ENCODE data around the gene TRIM37. TPM values are rescaled to one million over a fixed set of nuclear protein-coding genes. Genes with fewer than 3 reads are reported as not detected.

Gene TRIM37
- total and polyA plus RNA-seq, 2 donors (not counting 1 experiment from before 2014, with no cell fraction given) = 5.1 to 28.3 TPM

DNA sequence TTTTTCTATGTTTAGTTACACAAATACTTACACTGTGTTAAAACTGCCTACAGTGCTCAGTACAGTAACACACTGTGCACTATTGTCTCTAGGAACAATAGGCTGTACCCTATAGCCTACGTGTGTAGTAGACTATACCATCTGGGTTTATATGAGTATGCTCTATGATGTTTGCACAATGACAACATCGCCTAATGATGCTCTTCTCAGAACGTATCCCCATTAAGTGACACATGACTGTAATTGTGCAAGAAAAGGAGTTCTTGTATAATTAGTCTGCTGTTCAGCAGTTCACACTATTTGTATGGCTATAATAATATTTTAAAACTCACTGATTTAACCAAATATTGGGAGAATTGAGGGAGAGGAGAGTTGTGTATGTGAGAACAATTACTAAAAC is 173.7 kb downstream of the TRIM37 start:
- Mint-ChIP-seq H3K9me3 (ENCODE audit: insufficient read depth) (no peaks in the 10 kb centered on the region), H3K4me1 (no peaks in the 10 kb centered on the region), H3K4me3 (no peak overlapping the region), H3K27ac (no peak overlapping the region), H3K27me3 (peaks cover 5% of the 10 kb centered on the region)
- intact Hi-C loops (cut with micrococcal nuclease) = no loop called here
- no CpG with 5 or more reads among the region's 3 CpGs for WGBS (ENCODE audit: insufficient coverage)
- Histone ChIP-seq H3K9ac (ENCODE audit: low read length) (no peak overlapping the region), H3K27ac (ENCODE audit: low read length in 2 of 2) (no peak overlapping the region), H3K36me3 (replicated peaks in 1 of 2; ENCODE audit: control extremely low read depth in 1 of 2, control insufficient read depth in 1 of 2, extremely low read depth in 1 of 2, insufficient read depth in 2 of 2, low read length in 1 of 2) (no peaks in the 10 kb centered on the region), H3K79me2 (ENCODE audit: control insufficient read depth, insufficient read depth, low read length) (no peaks in the 10 kb centered on the region), H3K27me3 (replicated peaks in 1 of 4; ENCODE audit: control extremely low read depth in 1 of 4, control insufficient read depth in 3 of 4, insufficient read depth in 4 of 4, low read length in 3 of 4) (peaks cover 0 to 3% (median 0%) of the 10 kb centered on the region in 4 experiments), H3K4me2 (replicated peaks; ENCODE audit: low read depth, low read length, poor library complexity, severe bottlenecking) (no peak overlapping the region), H3K4me1 (ENCODE audit: control insufficient read depth in 2 of 2, insufficient read depth in 2 of 2, low read length in 2 of 2) (no peaks in the 10 kb centered on the region), H3K9me3 (ENCODE audit: control extremely low read depth in 1 of 3, control insufficient read depth in 2 of 3, insufficient read depth in 1 of 3, low read length in 2 of 3) (no peaks in the 10 kb centered on the region), H3K4me3 (ENCODE audit: control extremely low read depth in 1 of 5, extremely low read depth in 1 of 5, insufficient read depth in 1 of 5, low read depth in 2 of 5, low read length in 4 of 5) (no peak overlapping the region), H4K20me1 (ENCODE audit: control insufficient read depth, insufficient read depth, low read length, poor library complexity, severe bottlenecking) (no peaks in the 10 kb centered on the region), H2AFZ (ENCODE audit: insufficient read depth, low read depth, low read length, poor library complexity, severe bottlenecking) (no peak overlapping the region)
- no peak for TF ChIP-seq EZH2 (IDR thresholded peaks at IDR 0.05; ENCODE audit: borderline replicate concordance, insufficient read depth, low read depth, low read length, poor library complexity, severe bottlenecking)
- TF ChIP-seq, protein P1, sequence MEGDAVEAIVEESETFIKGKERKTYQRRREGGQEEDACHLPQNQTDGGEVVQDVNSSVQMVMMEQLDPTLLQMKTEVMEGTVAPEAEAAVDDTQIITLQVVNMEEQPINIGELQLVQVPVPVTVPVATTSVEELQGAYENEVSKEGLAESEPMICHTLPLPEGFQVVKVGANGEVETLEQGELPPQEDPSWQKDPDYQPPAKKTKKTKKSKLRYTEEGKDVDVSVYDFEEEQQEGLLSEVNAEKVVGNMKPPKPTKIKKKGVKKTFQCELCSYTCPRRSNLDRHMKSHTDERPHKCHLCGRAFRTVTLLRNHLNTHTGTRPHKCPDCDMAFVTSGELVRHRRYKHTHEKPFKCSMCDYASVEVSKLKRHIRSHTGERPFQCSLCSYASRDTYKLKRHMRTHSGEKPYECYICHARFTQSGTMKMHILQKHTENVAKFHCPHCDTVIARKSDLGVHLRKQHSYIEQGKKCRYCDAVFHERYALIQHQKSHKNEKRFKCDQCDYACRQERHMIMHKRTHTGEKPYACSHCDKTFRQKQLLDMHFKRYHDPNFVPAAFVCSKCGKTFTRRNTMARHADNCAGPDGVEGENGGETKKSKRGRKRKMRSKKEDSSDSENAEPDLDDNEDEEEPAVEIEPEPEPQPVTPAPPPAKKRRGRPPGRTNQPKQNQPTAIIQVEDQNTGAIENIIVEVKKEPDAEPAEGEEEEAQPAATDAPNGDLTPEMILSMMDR (IDR thresholded peaks at IDR 0.05) = no peak
- DNase-seq (no peak), ATAC-seq (ENCODE audit: low read depth) (no peak)
- POLR2A ChIA-PET = no interaction called here
- CTCF ChIA-PET = no interaction called here

Small RNAs within 50 kb of the gene (small RNA-seq; reads per million reads assigned to genes)
- 42.3 reads per million, percentile 93 among the genes with 10 or more reads in this experiment for gene MIR301A (ENCODE audit: insufficient read length, low read depth, low replicate concordance)
- gene MIR454 (ENCODE audit: insufficient read length, low read depth, low replicate concordance) = 12.9 reads per million, percentile 86 among the genes with 10 or more reads in this experiment
- gene RN7SL716P (ENCODE audit: insufficient read length, low read depth, low replicate concordance) = not detected
- gene RNU2-58P (ENCODE audit: insufficient read length, low read depth, low replicate concordance) = not detected

Other genes starting within 250 kb of the TRIM37 start
- gene SKA2, start 48.3 kb upstream of the TRIM37 start, total RNA-seq = 10.3 and 13.8 TPM in 2 replicates
- 2.8 and 2.9 TPM in 2 replicates for gene SKA2, start 48.3 kb upstream of the TRIM37 start, polyA plus RNA-seq
- gene PRR11, start 48.9 kb upstream of the TRIM37 start, total RNA-seq = 0.75 and 1.5 TPM in 2 replicates
- 1.0 and 1.2 TPM in 2 replicates for gene PRR11, start 48.9 kb upstream of the TRIM37 start, polyA plus RNA-seq
- 19.1 and 19.8 TPM in 2 replicates for gene SMG8, start 103.2 kb upstream of the TRIM37 start, total RNA-seq
- 2.2 and 2.7 TPM in 2 replicates for gene SMG8, start 103.2 kb upstream of the TRIM37 start, polyA plus RNA-seq
- 2.7 and 2.8 TPM in 2 replicates for gene GDPD1, start 113.6 kb upstream of the TRIM37 start, total RNA-seq
- gene GDPD1, start 113.6 kb upstream of the TRIM37 start, polyA plus RNA-seq = 0.95 and 1.3 TPM in 2 replicates
- gene YPEL2, start 224.8 kb upstream of the TRIM37 start, total RNA-seq = 51.8 and 53.9 TPM in 2 replicates
- gene YPEL2, start 224.8 kb upstream of the TRIM37 start, polyA plus RNA-seq = 20.7 and 24.0 TPM in 2 replicates

All from B cell (primary cell).